HG03469 (cell line): ENCODE results near the gene UTP14C.
"Not testable (repeated sequence)": the region's sequence is repeated elsewhere in the genome, so short reads cannot be mapped to it uniquely, and the experiment has no call there.

ENCODE experiments used
- ATAC-seq: cut with Tn5 transposase; IDR thresholded peaks from one replicate; pipeline ENCODE4 v1.9.1; 2021; ENCODE audit warnings: mild to moderate bottlenecking, moderate library complexity, moderate number of reproducible peaks; ENCODE audit not compliant: unreplicated experiment

Gene UTP14C

GRCh38 chr13:52034616-52035226 is 10.2 kb downstream of the UTP14C start:
- no peak for ATAC-seq

- ATAC-seq = no peak
Observed at GRCh38 chr13:52036037-52036436, 11.5 kb downstream of the UTP14C start.

GRCh38 chr13:52043675-52044074 is 19.2 kb downstream of the UTP14C start:
- no peak for ATAC-seq

DNA sequence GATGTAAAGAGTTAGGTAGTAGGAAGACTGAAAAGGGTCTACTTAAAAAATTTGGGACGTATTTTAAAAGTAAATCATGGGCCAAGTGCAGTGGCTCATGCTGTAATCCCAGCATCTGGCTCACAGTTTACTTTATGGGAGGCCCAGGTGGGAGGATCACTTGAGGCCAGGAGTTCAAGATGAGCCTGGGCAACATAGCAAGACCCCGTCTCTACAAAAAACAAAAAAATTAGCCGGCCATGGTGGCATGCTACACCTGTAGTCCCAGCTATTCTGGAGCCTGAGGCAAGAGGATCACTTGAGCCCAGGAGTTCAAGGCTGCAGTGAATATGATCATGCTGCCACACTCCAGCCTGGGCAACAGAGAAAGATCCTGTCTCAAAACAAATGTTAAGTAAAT is 23.0 kb downstream of the UTP14C start:
- no peak for ATAC-seq

GRCh38 chr13:52048516-52048915 is 24.0 kb downstream of the UTP14C start:
- no peak for ATAC-seq

GRCh38 chr13:52051400-52051799 is 26.9 kb downstream of the UTP14C start:
- ATAC-seq = no peak

- no peak for ATAC-seq
Observed at GRCh38 chr13:52053460-52053859, 29.0 kb downstream of the UTP14C start.

DNA sequence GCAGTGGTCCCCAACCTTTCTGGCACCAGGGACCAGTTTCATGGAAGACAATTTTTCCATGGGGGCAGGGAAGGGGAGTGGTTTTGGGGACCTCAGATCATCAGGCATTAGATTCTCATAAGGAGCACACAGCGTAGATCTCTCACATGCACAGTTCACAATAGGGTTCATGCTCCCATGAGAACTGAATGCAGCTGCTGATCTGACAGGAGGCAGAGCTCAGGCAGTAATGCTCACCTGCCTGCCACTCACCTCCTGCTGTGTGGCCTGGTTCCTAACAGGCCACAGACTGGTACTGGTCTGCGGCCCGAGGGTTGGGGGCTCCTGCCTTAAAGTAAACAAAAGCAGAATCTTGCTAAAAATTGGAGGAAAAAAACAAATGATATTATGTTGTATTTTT is 36.6 kb downstream of the UTP14C start:
- ATAC-seq = not testable (repeated sequence)

GRCh38 chr13:52061587-52061986 is 37.1 kb downstream of the UTP14C start:
- ATAC-seq = no peak

DNA sequence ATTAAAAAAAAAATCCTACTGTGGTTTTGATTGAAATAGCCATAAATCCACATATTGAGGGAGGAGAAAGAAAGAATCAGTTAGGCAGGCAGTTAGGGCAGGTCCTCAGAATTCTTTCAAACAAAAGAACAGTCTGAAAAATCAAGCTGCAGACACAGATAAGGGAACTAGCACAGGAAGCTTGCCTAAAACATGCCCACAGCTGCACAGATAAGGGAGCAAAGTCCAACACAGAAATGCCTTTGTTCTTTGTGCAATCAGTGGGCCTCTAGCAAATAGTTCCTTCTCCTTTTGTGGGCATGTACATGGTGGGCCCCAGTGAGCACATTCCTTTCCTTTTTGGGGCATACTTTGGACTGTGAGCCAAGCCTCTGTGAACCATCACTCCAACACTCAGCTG is 42.7 kb downstream of the UTP14C start:
- ATAC-seq = no peak

DNA sequence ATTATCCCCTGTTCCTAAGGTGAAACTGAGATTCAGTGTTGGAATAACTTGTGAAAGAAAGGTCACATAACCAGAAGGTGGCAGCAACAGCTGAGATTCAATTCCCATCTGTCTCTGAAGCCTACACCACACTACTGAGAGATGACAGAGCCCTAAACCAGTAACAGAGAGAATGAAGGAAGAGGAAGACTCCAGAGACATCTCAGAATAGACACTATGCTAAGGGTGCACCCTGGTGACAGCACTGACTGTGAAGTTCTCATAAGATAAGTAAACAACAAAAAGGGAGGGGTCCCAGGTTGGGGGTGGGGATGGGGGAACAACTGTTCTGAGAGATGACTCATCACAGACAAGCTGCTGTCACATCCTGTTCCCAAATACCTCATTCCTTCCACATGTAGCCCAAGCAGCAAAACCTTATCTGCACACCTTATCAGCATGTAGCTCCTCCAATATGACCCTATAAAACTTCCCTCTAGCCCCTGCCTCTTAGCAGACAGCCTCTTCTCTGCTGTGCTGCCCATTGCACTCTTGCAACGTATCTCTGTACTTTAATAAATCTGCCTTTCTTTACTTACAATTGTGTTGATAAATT is 46.5 kb downstream of the UTP14C start:
- no peak for ATAC-seq
